Keratinocyte (primary cell): ENCODE results near the gene CCDC15. TPM values are rescaled to one million over a fixed set of nuclear protein-coding genes. Genes with fewer than 3 reads are reported as not detected.

ENCODE experiments used
- DNase-seq: peaks from one replicate; pipeline ENCODE4 v3.0.0-alpha.2; 2011; ENCODE audit warnings: low read depth, missing footprints, low spot score
- FAIRE-seq: peaks from 2 replicates; lab custom pipeline; 2011; peaks lifted over from hg19 to GRCh38; lab: Jason Lieb, UNC
- H2AFZ ChIP-seq: 2 replicates; pipeline ENCODE4 v1.6.0; 2012; ENCODE audit warnings: low read length, control low read depth, inconsistent platforms; ENCODE audit not compliant: control insufficient read depth
- H3K27ac ChIP-seq: 2 replicates; pipeline ENCODE4 v1.5.1; 2011; ENCODE audit warnings: low read length; ENCODE audit not compliant: control insufficient read depth, insufficient read depth
- H3K27me3 ChIP-seq: 3 replicates; pipeline ENCODE4 v1.6.0; 2011; ENCODE audit warnings: low read length; ENCODE audit not compliant: control insufficient read depth, insufficient read depth; ENCODE audit errors: extremely low read depth
- H3K36me3 ChIP-seq, 2 experiments: 2 replicates in 1 of 2; 3 replicates in 1 of 2; pipeline ENCODE4 v1.5.1; 2011; ENCODE audit warnings: low read length in 2 of 2, mild to moderate bottlenecking in 1 of 2; ENCODE audit not compliant: control insufficient read depth in 2 of 2, insufficient read depth in 2 of 2; ENCODE audit errors: extremely low read depth in 1 of 2
- H3K4me1 ChIP-seq: 3 replicates; pipeline ENCODE4 v1.5.1; 2011; ENCODE audit warnings: low read length; ENCODE audit not compliant: control insufficient read depth, insufficient read depth; ENCODE audit errors: extremely low read depth
- H3K4me2 ChIP-seq: 3 replicates; pipeline ENCODE4 v1.6.0; 2011; ENCODE audit warnings: low read depth, low read length; ENCODE audit not compliant: control insufficient read depth, insufficient read depth; ENCODE audit errors: extremely low read depth
- H3K4me3 ChIP-seq, 3 experiments: fragments of 200-600 bp in 1 of 3; sonication (generic) in 1 of 3; 2 replicates in 2 of 3; 3 replicates in 1 of 3; pipeline ENCODE4 v1.5.1; 2011 to 2016; ENCODE audit warnings: low read length in 3 of 3, mild to moderate bottlenecking in 3 of 3, control low read depth in 2 of 3, inconsistent platforms in 1 of 3, low read depth in 1 of 3, mixed read lengths in 1 of 3, mixed run types in 1 of 3, moderate library complexity in 1 of 3; ENCODE audit not compliant: control insufficient read depth in 2 of 3, insufficient read depth in 2 of 3; ENCODE audit errors: extremely low read depth in 1 of 3
- H3K79me2 ChIP-seq: 2 replicates; pipeline ENCODE4 v1.6.0; 2012; ENCODE audit warnings: low read length; ENCODE audit not compliant: control insufficient read depth, insufficient read depth
- H3K9ac ChIP-seq: 3 replicates; pipeline ENCODE4 v1.6.0; 2011; ENCODE audit warnings: low read length; ENCODE audit not compliant: control insufficient read depth, insufficient read depth; ENCODE audit errors: extremely low read depth
- H3K9me1 ChIP-seq: 3 replicates; pipeline ENCODE4 v1.6.0; 2011; ENCODE audit warnings: low read length; ENCODE audit not compliant: control insufficient read depth, insufficient read depth; ENCODE audit errors: extremely low read depth
- H3K9me3 ChIP-seq: 2 replicates; pipeline ENCODE4 v1.5.1; 2012; ENCODE audit warnings: low read depth, low read length; ENCODE audit not compliant: control insufficient read depth
- H4K20me1 ChIP-seq: 3 replicates; pipeline ENCODE4 v1.6.0; 2011; ENCODE audit warnings: low read length; ENCODE audit not compliant: control insufficient read depth, insufficient read depth; ENCODE audit errors: extremely low read depth
- EZH2 ChIP-seq: IDR thresholded peaks from one replicate; pipeline ENCODE4 v1.6.1; 2012; ENCODE audit warnings: inconsistent platforms, mild to moderate bottlenecking, low read length, moderate library complexity
- dilution Hi-C: fragments of 300-500 bp; cut with MboI; formaldehyde crosslinking; loops from one replicate; pipeline ENCODE4 v1.7.0; 2020; ENCODE audit warnings: low sequenced_read_pairs; ENCODE audit not compliant: extremely low pct_ligation_motif_present
- polyA plus RNA-seq, 5 experiments: library from polyadenylated mRNA; depleted of rRNA in 3 of 5; stranded (reverse) in 3 of 5; stranded (forward) in 1 of 5; unstranded in 1 of 5; fragments of >200 nt; gene quantifications; 1 replicate in 1 of 5; 2 replicates in 3 of 5; 3 replicates in 1 of 5; pipeline versions ENCODE4 v1.2.1 to v1.2.3, GENCODE V29; 2011 to 2012; ENCODE audit warnings: missing spikeins in 2 of 5, low read depth in 1 of 5, low replicate concordance in 1 of 5
- TF ChIP-seq, protein P1 (sequence below), 3 experiments: IDR thresholded peaks in 1 of 3; conservative IDR thresholded peaks in 1 of 3; optimal IDR thresholded peaks in 1 of 3; 2 replicates in 2 of 3; 3 replicates in 1 of 3; pipeline versions ENCODE3 to v1.5.1; 2011; ENCODE audit warnings: low read length in 3 of 3, mild to moderate bottlenecking in 3 of 3, moderate library complexity in 2 of 3, control low read depth in 1 of 3, inconsistent platforms in 1 of 3; ENCODE audit not compliant: insufficient read depth in 2 of 3; ENCODE audit errors: extremely low read depth in 1 of 3

CCDC15 gene
- polyA plus RNA-seq, 1 donor (not counting 4 experiments of a cell fraction or from before 2014, with no cell fraction given): 2.0 TPM

DNA sequence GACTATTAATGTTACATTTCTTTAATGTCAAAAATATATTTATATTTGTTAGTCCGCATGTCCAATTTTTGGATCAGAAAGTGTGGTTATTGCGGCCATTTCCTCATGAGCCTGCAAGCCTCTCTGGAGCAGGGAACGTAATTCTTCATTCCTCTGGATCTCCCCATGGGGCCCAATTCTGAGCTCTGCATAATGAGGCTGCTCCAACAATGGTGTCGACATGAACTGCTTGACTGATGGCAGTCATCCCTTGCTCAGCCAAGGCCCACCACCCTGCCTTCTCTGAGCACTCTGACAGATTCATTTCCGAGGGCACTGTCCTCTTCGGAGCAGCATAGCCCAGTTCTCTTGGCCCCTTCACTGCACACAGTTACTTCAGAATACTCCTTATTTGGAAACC is 15.0 kb upstream of the CCDC15 start:
- Histone ChIP-seq H3K9me3 (no peaks in the 10 kb centered on the region), H4K20me1 (no peaks in the 10 kb centered on the region), H3K79me2 (no peaks in the 10 kb centered on the region), H2AFZ (no peak overlapping the region), H3K4me2 (no peak overlapping the region), H3K4me3 (no peak overlapping the region), H3K27me3 (no peaks in the 10 kb centered on the region), H3K36me3 (no peaks in the 10 kb centered on the region), H3K27ac (no peak overlapping the region), H3K9me1 (no peaks in the 10 kb centered on the region), H3K9ac (no peak overlapping the region), H3K4me1 (peaks cover 5% of the 10 kb centered on the region)
- dilution Hi-C loops: no loop called here
- FAIRE-seq: no peak
- TF ChIP-seq, protein P1, sequence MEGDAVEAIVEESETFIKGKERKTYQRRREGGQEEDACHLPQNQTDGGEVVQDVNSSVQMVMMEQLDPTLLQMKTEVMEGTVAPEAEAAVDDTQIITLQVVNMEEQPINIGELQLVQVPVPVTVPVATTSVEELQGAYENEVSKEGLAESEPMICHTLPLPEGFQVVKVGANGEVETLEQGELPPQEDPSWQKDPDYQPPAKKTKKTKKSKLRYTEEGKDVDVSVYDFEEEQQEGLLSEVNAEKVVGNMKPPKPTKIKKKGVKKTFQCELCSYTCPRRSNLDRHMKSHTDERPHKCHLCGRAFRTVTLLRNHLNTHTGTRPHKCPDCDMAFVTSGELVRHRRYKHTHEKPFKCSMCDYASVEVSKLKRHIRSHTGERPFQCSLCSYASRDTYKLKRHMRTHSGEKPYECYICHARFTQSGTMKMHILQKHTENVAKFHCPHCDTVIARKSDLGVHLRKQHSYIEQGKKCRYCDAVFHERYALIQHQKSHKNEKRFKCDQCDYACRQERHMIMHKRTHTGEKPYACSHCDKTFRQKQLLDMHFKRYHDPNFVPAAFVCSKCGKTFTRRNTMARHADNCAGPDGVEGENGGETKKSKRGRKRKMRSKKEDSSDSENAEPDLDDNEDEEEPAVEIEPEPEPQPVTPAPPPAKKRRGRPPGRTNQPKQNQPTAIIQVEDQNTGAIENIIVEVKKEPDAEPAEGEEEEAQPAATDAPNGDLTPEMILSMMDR (optimal IDR thresholded peaks at IDR 0.05 in 1 of 3, IDR thresholded peaks at IDR 0.05 in 1 of 3, conservative IDR thresholded peaks at IDR 0.05 in 1 of 3; ENCODE audit: extremely low read depth in 1 of 3, insufficient read depth in 2 of 3, low read length in 3 of 3): no peak
- TF ChIP-seq EZH2: no peak
- no peak for DNase-seq

DNA sequence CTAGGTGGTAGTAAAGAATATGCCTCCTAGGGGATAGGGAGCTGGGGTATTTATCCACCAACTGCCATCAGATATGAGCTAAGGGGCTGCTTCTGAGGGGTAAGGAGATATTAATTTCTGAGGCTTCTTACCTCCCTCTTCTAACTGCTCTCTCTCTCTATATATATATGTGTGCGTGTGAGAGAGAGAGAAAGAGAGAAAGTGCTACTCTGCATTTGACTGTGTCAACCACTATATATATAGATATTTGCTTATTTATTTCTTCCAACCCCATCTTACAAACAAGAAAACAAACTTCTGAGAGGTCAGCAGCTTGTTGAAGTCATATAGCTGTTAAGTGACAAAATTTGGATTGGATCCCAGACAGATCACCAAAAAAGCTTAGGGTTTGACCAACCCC is 12.3 kb upstream of the CCDC15 start:
- DNase-seq (no peak), FAIRE-seq (no peak)
- no peak overlapping the region for H3K27ac ChIP-seq
- H3K4me1 ChIP-seq: peaks cover 9% of the 10 kb centered on the region
- H3K9me1 ChIP-seq: no peaks in the 10 kb centered on the region
- no peaks in the 10 kb centered on the region for H4K20me1 ChIP-seq
- H3K9me3 ChIP-seq: no peaks in the 10 kb centered on the region
- TF ChIP-seq, protein P1 (optimal IDR thresholded peaks at IDR 0.05 in 1 of 3, IDR thresholded peaks at IDR 0.05 in 1 of 3, conservative IDR thresholded peaks at IDR 0.05 in 1 of 3; ENCODE audit: extremely low read depth in 1 of 3, insufficient read depth in 2 of 3, low read length in 3 of 3): no peak
- no peak for TF ChIP-seq EZH2
- dilution Hi-C loops: no loop called here
- H3K4me2 ChIP-seq: no peak overlapping the region
- no peaks in the 10 kb centered on the region for H3K27me3 ChIP-seq
- H3K9ac ChIP-seq: no peak overlapping the region
- H2AFZ ChIP-seq: no peak overlapping the region
- H3K79me2 ChIP-seq: no peaks in the 10 kb centered on the region
- no peak overlapping the region for H3K4me3 ChIP-seq
- no peaks in the 10 kb centered on the region for H3K36me3 ChIP-seq
